Esophagus muscularis mucosa (tissue), 3 donors: ENCODE measurements around the gene F13A1.

Experiments used
- CTCF ChIP-seq, 3 experiments: fragments of 200-600 bp in 2 of 3; fragments of 450-650 bp in 1 of 3; sonication (generic) in 2 of 3; IDR thresholded peaks; one replicate each; pipeline ENCODE4 v1.5.1; 2017 to 2019; ENCODE audit warnings: antibody characterized with exemption in 3 of 3, mild to moderate bottlenecking in 2 of 3, moderate library complexity in 1 of 3
- EP300 ChIP-seq: sonication (generic); formaldehyde crosslinking; IDR thresholded peaks from one replicate; pipeline ENCODE4 v1.6.1; 2017; ENCODE audit warnings: antibody characterized with exemption

GRCh38 chr6:6152060-6152459 is 168.4 kb downstream of the F13A1 start:
- TF ChIP-seq CTCF (IDR thresholded peaks at IDR 0.05) (no peak), EP300 (no peak)
